Stimulated activated CD4-positive, alpha-beta T cell treated with anti-CD3 and anti-CD28 coated beads, TNF-alpha, amount 100 ng/mL, for 1 hour (primary cell): ENCODE results near the gene PMS1.
"Not testable (repeated sequence)": the region's sequence is repeated elsewhere in the genome, so short reads cannot be mapped to it uniquely, and the experiment has no call there.

Experiments used
- DNase-seq, 3 donors: peaks; one replicate each; pipeline ENCODE4 v3.0.0-alpha.2; 2020; ENCODE audit warnings: low read depth in 3 of 3, low spot score in 1 of 3

Gene PMS1

DNA sequence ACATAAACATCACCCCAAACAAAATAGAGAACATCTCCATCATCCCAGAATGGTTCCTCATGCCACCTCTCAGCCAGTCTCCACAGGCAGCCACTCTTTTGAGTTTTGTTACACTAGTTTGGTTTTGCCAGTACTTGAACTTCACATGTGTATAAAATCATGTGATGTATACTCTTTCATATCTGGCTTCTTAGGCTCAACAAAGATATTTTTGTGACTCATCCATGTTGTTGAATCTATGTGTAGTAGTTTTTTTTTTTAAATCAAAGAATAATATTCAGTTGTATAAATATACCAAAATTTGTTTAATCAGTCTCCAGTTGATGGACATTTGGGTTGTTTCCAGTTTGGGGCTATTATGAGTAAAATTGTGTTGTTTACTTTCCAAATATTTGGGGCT lies 75.9 kb downstream of the PMS1 start:
- DNase-seq, result no peak

- DNase-seq, result no peak
These were observed 78.5 kb downstream of the PMS1 start for GRCh38 chr2:189862751-189863150.

- no peak for DNase-seq
These were observed 81.6 kb downstream of the PMS1 start for GRCh38 chr2:189865826-189866225.

- DNase-seq, result no peak
These were observed 82.0 kb downstream of the PMS1 start for GRCh38 chr2:189866296-189866695.

DNA sequence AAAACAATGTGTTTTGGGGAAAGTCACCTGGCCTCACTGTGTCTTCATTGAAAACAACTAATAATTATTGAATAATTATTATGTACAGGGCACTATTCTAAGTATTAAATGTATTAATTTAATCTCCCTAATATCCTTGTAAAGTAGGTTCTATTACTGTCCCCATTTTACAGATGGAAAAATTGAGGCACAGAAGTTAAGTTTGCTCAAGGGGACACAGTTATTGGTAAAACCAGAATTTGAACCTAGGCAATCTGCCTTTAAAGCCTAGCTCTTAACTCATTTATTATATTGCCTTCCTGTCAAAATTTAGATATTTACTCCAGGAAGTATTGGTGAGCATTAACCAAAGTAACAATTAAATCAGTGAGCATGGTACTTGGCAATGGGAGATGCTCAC lies 84.6 kb downstream of the PMS1 start:
- DNase-seq, result no peak

- DNase-seq, result no peak
These were observed 86.3 kb downstream of the PMS1 start for GRCh38 chr2:189870381-189871085.

DNA sequence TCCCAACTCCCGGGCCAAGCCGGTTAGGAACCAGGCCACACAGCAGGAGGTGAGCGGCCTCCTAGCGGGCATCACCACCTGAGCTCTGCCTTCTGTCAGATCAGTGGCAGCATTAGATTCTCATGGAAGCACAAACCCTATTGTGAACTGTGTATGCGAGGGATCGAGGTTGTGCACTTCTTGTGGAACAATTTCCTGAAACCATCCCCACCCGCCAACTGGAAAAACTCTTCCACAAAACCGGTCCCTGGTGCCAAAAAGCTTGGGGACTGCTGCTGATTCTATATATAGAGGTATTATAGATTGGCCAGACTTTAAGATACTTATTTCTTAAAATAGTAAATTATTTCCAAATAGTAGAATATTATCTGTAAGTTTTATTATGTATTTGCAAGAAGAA lies 89.4 kb downstream of the PMS1 start:
- DNase-seq, result no peak

GRCh38 chr2:189874586-189875320 lies 90.5 kb downstream of the PMS1 start:
- no peak for DNase-seq

DNA sequence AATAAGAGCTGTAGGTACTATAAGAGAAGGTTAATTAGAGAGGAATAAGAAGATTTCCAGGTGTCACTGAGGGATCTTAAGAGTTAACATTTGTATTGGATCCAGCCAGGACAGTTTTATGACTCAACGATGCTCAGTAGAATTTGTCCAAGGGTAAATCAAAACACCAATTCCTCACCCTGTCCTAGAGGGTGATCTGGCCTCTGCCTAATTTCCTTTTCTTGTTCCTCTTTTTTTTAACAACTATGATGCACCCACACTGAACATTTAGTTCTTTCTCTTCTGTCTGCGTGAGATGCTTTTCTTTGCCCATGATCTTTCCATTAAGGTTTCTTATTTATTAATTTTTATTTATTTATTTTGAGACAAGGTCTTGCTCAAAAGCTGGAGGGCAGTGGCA lies 92.0 kb downstream of the PMS1 start:
- no peak for DNase-seq

DNA sequence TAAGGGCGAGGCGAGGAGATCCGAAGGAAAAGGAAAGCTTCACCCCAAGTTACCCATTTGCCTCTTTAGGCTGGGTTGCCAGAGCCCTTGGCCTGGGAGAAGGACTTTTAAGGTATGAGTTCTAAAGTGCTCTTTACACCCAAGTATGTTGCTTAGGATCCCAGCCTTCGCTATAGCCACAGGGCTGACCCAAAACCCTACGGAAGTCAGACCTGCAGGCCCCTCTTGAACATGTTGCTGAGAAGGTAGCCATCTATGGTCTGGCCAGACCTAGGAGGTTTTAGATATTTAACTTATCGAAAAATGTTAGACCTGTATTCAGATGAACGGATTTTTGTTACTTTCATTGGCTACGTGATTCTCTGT lies 95.4 kb downstream of the PMS1 start:
- DNase-seq, result no peak

GRCh38 chr2:189880429-189880828 lies 96.2 kb downstream of the PMS1 start:
- DNase-seq, result no peak

DNA sequence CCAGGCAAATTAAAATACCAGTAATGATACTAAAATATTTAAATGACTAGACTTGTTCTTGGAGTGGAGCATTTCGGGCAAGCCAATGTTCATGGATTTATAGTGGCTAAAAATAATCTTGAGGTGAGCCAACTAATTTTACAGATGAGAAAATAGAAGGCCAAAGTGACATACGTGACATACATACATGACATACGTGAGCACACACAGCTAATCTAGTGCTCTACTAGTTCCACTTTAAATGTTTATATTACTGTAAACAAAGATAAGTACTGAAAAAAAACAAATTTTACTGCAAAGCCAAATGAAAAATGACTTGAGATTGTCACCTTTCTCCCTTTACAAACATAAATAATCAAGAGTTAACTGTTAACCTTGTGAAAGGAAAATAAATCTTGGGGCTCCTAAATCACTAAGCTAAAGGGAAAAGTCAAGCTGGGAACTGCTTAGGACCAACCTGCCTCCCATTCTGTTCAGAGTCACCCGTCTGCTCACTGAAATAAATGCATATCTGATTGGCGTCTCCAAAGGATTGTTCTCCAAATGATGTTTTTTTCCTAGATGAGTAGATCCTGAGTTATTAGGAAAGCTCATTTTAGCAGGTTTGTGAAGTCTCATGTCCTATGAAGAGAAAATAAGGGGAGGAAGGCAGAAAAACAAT lies 96.7 kb downstream of the PMS1 start:
- DNase-seq, result no peak

DNA sequence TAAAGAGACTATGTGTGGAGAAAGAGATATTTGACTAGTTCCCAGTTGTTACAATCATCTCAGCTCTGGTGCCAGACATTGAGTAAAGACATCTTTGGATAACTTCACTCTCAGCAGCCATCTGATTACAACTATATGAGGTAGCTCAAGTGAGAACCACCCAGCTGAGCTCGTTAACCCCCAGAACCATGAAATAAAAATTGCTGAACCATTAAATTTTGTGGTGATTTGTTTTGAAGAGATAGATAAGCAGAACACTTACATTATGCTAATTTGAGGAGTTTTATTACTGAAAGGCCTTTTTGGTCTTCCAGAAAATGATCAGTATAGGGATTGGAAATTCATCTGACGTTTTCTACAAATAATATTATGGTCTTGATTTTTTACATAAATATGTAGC lies 101.1 kb downstream of the PMS1 start:
- DNase-seq, result no peak

DNA sequence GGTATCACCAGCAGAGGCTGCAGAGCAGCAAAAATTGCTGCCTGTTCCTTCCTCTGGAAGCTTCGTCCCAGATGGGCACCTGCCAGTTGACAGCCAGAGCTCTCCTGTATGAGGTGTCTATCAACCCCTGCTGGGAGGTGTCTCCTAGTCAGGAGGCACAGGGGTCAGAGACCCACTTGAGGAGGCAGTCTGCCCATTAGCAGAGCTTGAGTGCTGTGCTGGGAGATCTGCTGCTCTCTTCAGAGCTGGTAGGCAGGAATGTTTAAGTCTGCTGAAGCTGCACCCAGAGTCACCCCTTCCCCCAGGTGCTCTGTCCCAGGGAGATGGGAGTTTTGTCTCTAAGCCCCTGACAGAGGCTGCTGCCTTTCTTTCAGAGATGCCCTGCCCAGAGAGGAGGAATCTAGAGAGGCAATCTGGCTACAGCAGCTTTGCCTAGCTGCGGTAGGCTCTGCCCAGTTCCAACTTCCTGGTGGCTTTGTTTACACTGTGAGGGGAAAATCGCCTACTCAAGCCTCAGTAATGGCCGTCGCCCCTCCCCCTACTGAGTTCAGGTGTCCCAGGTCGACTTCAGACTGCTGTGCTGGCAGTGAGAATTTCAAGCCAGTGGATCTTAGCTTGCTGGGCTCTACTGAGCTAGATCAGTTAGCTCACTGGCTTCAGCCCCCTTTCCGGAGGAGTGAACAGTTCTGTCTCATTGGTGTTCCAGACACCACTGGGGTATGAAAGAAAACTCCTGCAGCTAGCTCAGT lies 108.5 kb downstream of the PMS1 start:
- DNase-seq, result not testable (repeated sequence)

GRCh38 chr2:189896809-189897208 lies 112.6 kb downstream of the PMS1 start:
- DNase-seq, result no peak

DNA sequence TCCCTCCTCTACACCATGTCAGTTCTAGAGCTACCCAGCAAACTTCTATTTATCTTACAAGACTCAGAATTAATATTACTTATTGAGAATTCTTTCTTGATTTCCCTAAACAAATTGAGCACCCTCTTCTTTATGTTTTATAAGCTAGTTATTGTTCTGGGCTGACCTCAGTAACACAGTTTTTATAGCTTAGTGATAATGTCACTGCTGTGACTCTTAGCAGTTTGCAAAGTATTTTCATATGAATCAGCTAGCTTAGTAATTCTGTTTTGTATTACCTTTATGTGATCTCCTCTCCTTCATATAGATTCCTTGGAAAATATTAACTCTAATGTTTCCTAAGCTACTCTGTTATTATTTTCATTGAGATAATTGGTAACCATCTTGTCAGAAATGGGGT lies 114.9 kb downstream of the PMS1 start:
- no peak for DNase-seq

DNA sequence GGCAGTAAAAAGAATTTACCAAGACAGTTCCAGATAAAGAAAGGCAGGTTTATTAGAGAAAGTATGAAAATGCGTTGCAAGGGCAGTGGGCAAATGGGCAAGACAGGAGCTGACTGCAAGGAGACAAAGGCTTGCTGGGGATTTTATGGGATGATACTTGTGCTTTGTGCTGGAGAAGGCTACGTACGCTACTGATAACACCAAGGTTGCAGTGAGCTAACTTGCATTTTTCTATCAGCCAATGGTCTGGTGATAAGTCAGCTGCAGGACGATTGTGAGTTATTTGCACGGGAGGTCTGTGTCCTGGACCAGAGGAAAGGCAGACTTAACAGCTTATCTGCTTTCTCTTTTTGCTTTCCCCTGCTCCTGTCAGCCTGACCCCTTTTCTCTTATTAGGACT lies 116.5 kb downstream of the PMS1 start:
- DNase-seq, result no peak

DNA sequence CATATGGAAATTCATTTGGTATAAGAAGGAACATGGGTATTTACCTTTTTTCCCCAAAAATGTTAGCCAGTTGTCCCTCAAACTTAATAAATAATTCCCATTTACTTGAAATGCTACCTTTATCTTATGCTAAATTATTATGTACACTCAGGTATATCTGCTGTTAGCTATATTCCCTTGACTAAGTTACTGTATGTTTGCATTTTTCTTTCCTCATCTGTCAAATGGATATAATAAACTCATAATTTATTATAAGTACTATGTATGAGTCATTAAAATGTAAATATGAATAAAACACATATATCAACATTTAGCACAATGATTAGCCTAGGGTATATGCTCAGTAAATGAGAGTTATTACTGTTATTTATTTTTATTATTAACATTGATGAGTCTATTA lies 117.4 kb downstream of the PMS1 start:
- no peak for DNase-seq

DNA sequence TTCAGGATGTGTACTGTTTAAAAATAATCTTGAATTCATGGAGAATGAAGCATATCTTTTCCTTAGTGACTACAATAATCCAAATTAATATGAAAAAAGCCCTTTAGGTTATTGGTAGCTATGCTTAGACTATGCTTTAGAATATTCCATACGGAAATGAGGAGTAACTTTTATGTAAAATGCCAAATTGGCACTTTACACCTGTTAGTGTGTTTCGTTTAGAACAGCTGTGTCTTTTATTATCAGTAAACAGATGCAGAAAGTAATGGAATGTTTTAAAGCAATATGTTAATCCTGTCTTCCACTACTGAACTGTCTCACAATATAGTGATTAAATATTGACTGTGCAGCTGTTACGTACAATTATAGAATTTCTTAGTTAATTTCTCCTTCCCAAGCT lies 129.6 kb downstream of the PMS1 start:
- DNase-seq, result no peak

GRCh38 chr2:189916651-189917050 lies 132.4 kb downstream of the PMS1 start:
- DNase-seq, result no peak
